Measurements from ENCODE around the gene CAMTA1.

Gene CAMTA1

GRCh38 chr1:7263021-7263960, 478.0 kb downstream of the CAMTA1 start:
- Histone ChIP-seq H3K27me3 (ENCODE audit: insufficient read depth, low read length) (no peaks in the 10 kb centered on the region), H2BK12ac (ENCODE audit: low read length) (no peak overlapping the region), H3K18ac (ENCODE audit: low read length) (no peak overlapping the region), H3K4me1 (ENCODE audit: control insufficient read depth in 1 of 2, insufficient read depth in 2 of 2, low read length in 2 of 2) (no peaks in the 10 kb centered on the region), H2AFZ (ENCODE audit: insufficient read depth, low read length, poor library complexity) (no peak overlapping the region), H2AK5ac (ENCODE audit: low read length) (no peak overlapping the region), H3K4me3 (ENCODE audit: low read depth, low read length) (no peak overlapping the region), H2BK120ac (ENCODE audit: insufficient read depth, low read length, poor library complexity) (no peak overlapping the region), H3K14ac (ENCODE audit: low read length) (no peak overlapping the region), H3K36me3 (ENCODE audit: control insufficient read depth in 1 of 2, insufficient read depth in 2 of 2, low read length in 2 of 2) (no peaks in the 10 kb centered on the region), H3K9me3 (ENCODE audit: insufficient read depth, low read depth, low read length) (no peaks in the 10 kb centered on the region), H3K4me2 (ENCODE audit: low read length) (no peak overlapping the region), H3K23ac (ENCODE audit: low read length) (no peak overlapping the region), H2BK5ac (ENCODE audit: low read depth, low read length, poor library complexity) (no peak overlapping the region), H3K79me2 (ENCODE audit: control insufficient read depth, insufficient read depth, low read length, poor library complexity) (no peaks in the 10 kb centered on the region), H4K12ac (ENCODE audit: low read depth, low read length) (no peak overlapping the region), H4K8ac (ENCODE audit: low read depth, low read length) (no peak overlapping the region), H3K4ac (ENCODE audit: low read depth, low read length) (no peak overlapping the region), H4K91ac (ENCODE audit: low read depth, low read length) (no peak overlapping the region), H3K9ac (ENCODE audit: low read length) (no peak overlapping the region), H3K79me1 (ENCODE audit: low read length) (no peaks in the 10 kb centered on the region), H3K27ac (ENCODE audit: low read depth, low read length) (no peak overlapping the region)
- no peak for DNase-seq
- WGBS (ENCODE audit: extremely low coverage, insufficient coverage, insufficient read length), result no CpG with 5 or more reads among the region's 13 CpGs

DNA sequence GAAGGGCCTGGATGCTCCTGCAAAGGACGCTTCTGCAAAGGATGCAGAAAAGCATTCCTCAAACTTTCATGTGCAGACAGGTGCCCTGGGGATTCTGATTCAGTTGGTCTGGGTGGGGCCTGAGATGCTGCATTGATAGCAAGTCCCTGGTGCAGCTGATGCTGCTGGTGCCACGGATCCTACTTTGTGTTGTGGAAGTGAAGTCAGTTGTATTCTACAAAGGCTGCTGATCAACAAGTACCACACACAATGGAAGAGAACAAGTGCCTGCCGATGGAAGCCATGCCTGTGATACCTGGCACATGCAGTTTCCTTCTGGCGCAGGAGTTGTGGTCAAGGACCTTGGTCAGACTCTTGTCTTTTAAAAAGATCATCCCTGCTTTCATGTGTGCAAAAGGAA, 478.8 kb downstream of the CAMTA1 start:
- Histone ChIP-seq H3K4me1 (ENCODE audit: control insufficient read depth in 1 of 2, insufficient read depth in 2 of 2, low read length in 2 of 2) (no peaks in the 10 kb centered on the region), H2AK5ac (ENCODE audit: low read length) (no peak overlapping the region), H4K91ac (ENCODE audit: low read depth, low read length) (no peak overlapping the region), H3K14ac (ENCODE audit: low read length) (no peak overlapping the region), H2BK12ac (ENCODE audit: low read length) (no peak overlapping the region), H3K27ac (ENCODE audit: low read depth, low read length) (no peak overlapping the region), H3K79me1 (ENCODE audit: low read length) (no peaks in the 10 kb centered on the region), H3K4ac (ENCODE audit: low read depth, low read length) (no peak overlapping the region), H2BK120ac (ENCODE audit: insufficient read depth, low read length, poor library complexity) (no peak overlapping the region), H3K9me3 (ENCODE audit: insufficient read depth, low read depth, low read length) (no peaks in the 10 kb centered on the region), H3K79me2 (ENCODE audit: control insufficient read depth, insufficient read depth, low read length, poor library complexity) (no peaks in the 10 kb centered on the region), H3K18ac (ENCODE audit: low read length) (no peak overlapping the region), H3K9ac (ENCODE audit: low read length) (no peak overlapping the region), H4K12ac (ENCODE audit: low read depth, low read length) (no peak overlapping the region), H4K8ac (ENCODE audit: low read depth, low read length) (no peak overlapping the region), H3K36me3 (ENCODE audit: control insufficient read depth in 1 of 2, insufficient read depth in 2 of 2, low read length in 2 of 2) (no peaks in the 10 kb centered on the region), H3K23ac (ENCODE audit: low read length) (no peak overlapping the region), H3K4me3 (ENCODE audit: low read depth, low read length) (no peak overlapping the region), H2BK5ac (ENCODE audit: low read depth, low read length, poor library complexity) (no peak overlapping the region), H2AFZ (ENCODE audit: insufficient read depth, low read length, poor library complexity) (no peak overlapping the region), H3K4me2 (ENCODE audit: low read length) (no peak overlapping the region), H3K27me3 (ENCODE audit: insufficient read depth, low read length) (no peaks in the 10 kb centered on the region)
- DNase-seq, result no peak
- no CpG with 5 or more reads among the region's 4 CpGs for WGBS (ENCODE audit: extremely low coverage, insufficient coverage, insufficient read length)

- Histone ChIP-seq H3K4me1 (ENCODE audit: control insufficient read depth in 1 of 2, insufficient read depth in 2 of 2, low read length in 2 of 2) (no peaks in the 10 kb centered on the region), H3K79me2 (ENCODE audit: control insufficient read depth, insufficient read depth, low read length, poor library complexity) (no peaks in the 10 kb centered on the region), H3K27me3 (ENCODE audit: insufficient read depth, low read length) (no peaks in the 10 kb centered on the region), H3K79me1 (ENCODE audit: low read length) (no peaks in the 10 kb centered on the region), H3K4me2 (ENCODE audit: low read length) (no peak overlapping the region), H3K36me3 (ENCODE audit: control insufficient read depth in 1 of 2, insufficient read depth in 2 of 2, low read length in 2 of 2) (no peaks in the 10 kb centered on the region), H3K9me3 (ENCODE audit: insufficient read depth, low read depth, low read length) (no peaks in the 10 kb centered on the region), H3K18ac (ENCODE audit: low read length) (no peak overlapping the region), H3K14ac (ENCODE audit: low read length) (no peak overlapping the region), H2BK120ac (ENCODE audit: insufficient read depth, low read length, poor library complexity) (no peak overlapping the region), H4K12ac (ENCODE audit: low read depth, low read length) (no peak overlapping the region), H3K23ac (ENCODE audit: low read length) (no peak overlapping the region), H3K4ac (ENCODE audit: low read depth, low read length) (no peak overlapping the region), H3K4me3 (ENCODE audit: low read depth, low read length) (no peak overlapping the region), H4K8ac (ENCODE audit: low read depth, low read length) (no peak overlapping the region), H4K91ac (ENCODE audit: low read depth, low read length) (no peak overlapping the region), H3K9ac (ENCODE audit: low read length) (no peak overlapping the region), H2AFZ (ENCODE audit: insufficient read depth, low read length, poor library complexity) (no peak overlapping the region), H2BK12ac (ENCODE audit: low read length) (no peak overlapping the region), H2BK5ac (ENCODE audit: low read depth, low read length, poor library complexity) (no peak overlapping the region), H2AK5ac (ENCODE audit: low read length) (no peak overlapping the region), H3K27ac (ENCODE audit: low read depth, low read length) (no peak overlapping the region)
- no peak for DNase-seq
- WGBS (ENCODE audit: extremely low coverage, insufficient coverage, insufficient read length), result no CpG with 5 or more reads among the region's 9 CpGs
Measured at GRCh38 chr1:7265771-7266371, 480.6 kb downstream of the CAMTA1 start.

DNA sequence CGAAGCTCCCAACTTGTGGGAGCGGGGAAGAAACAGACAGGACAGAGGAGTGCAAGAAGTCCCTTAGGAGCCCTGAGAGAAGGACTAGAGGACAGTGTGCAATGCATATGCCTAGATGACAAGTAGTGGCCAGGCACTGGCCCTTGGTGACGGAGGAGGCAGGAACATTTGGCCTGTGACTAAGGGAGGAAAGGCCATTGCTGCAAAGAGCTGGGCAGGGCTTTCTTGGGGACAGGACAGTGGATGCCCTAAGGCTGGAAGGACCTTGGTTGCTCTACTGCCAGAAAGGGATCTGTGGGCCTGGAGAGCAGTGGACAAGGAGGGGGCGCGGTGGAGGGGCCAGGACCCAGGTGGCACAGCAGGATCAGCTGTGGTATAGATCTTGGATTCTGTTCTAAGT, 481.3 kb downstream of the CAMTA1 start:
- no peak overlapping the region for H2BK12ac ChIP-seq (ENCODE audit: low read length)
- no peak overlapping the region for H2BK120ac ChIP-seq (ENCODE audit: insufficient read depth, low read length, poor library complexity)
- no peak for DNase-seq
- H3K9me3 ChIP-seq (ENCODE audit: insufficient read depth, low read depth, low read length), result no peaks in the 10 kb centered on the region
- no peak overlapping the region for H4K91ac ChIP-seq (ENCODE audit: low read depth, low read length)
- H2AK5ac ChIP-seq (ENCODE audit: low read length), result no peak overlapping the region
- no peak overlapping the region for H3K4me2 ChIP-seq (ENCODE audit: low read length)
- no peaks in the 10 kb centered on the region for H3K79me2 ChIP-seq (ENCODE audit: control insufficient read depth, insufficient read depth, low read length, poor library complexity)
- no CpG with 5 or more reads among the region's 5 CpGs for WGBS (ENCODE audit: extremely low coverage, insufficient coverage, insufficient read length)
- H3K27ac ChIP-seq (ENCODE audit: low read depth, low read length), result no peak overlapping the region
- no peak overlapping the region for H3K9ac ChIP-seq (ENCODE audit: low read length)
- no peaks in the 10 kb centered on the region for H3K36me3 ChIP-seq (ENCODE audit: control insufficient read depth in 1 of 2, insufficient read depth in 2 of 2, low read length in 2 of 2)
- H3K79me1 ChIP-seq (ENCODE audit: low read length), result no peaks in the 10 kb centered on the region
- no peaks in the 10 kb centered on the region for H3K27me3 ChIP-seq (ENCODE audit: insufficient read depth, low read length)
- no peak overlapping the region for H3K4ac ChIP-seq (ENCODE audit: low read depth, low read length)
- no peak overlapping the region for H3K14ac ChIP-seq (ENCODE audit: low read length)
- no peaks in the 10 kb centered on the region for H3K4me1 ChIP-seq (ENCODE audit: control insufficient read depth in 1 of 2, insufficient read depth in 2 of 2, low read length in 2 of 2)
- no peak overlapping the region for H3K18ac ChIP-seq (ENCODE audit: low read length)
- no peak overlapping the region for H2BK5ac ChIP-seq (ENCODE audit: low read depth, low read length, poor library complexity)
- H3K4me3 ChIP-seq (ENCODE audit: low read depth, low read length), result no peak overlapping the region
- H4K8ac ChIP-seq (ENCODE audit: low read depth, low read length), result no peak overlapping the region
- no peak overlapping the region for H4K12ac ChIP-seq (ENCODE audit: low read depth, low read length)
- H2AFZ ChIP-seq (ENCODE audit: insufficient read depth, low read length, poor library complexity), result no peak overlapping the region
- H3K23ac ChIP-seq (ENCODE audit: low read length), result no peak overlapping the region
